MM.1S (cell line): ENCODE measurements around the gene ZNF574.

Source experiments
- DNase-seq: peaks from one replicate; pipeline ENCODE4 v3.0.0-alpha.2; 2015
- H2AFZ ChIP-seq: fragments of 300-600 bp; sonication (generic); 2 replicates; pipeline ENCODE4 v1.6.0; 2016; ENCODE audit warnings: antibody characterized with exemption, low read length
- H3F3A ChIP-seq: fragments of 300-600 bp; sonication (generic); 2 replicates; pipeline ENCODE4 v1.6.1; 2016; ENCODE audit warnings: mild to moderate bottlenecking, antibody characterized with exemption, low read length, moderate library complexity, mixed read lengths; ENCODE audit not compliant: insufficient read depth
- H3K27ac ChIP-seq: fragments of 300-600 bp; sonication (generic); 2 replicates; pipeline ENCODE4 v1.5.1; 2016; ENCODE audit warnings: mild to moderate bottlenecking, low read length
- H3K27me3 ChIP-seq: fragments of 300-600 bp; sonication (generic); replicated peaks from 2 replicates; pipeline ENCODE4 v1.6.0; 2016; ENCODE audit warnings: low read length; ENCODE audit not compliant: insufficient read depth
- H3K36me3 ChIP-seq: fragments of 300-600 bp; sonication (generic); replicated peaks from 2 replicates; pipeline ENCODE4 v1.6.1; 2016; ENCODE audit warnings: mild to moderate bottlenecking, low read length, mixed read lengths; ENCODE audit not compliant: insufficient read depth
- H3K4me1 ChIP-seq: fragments of 300-600 bp; sonication (generic); 2 replicates; pipeline ENCODE4 v1.6.1; 2016; ENCODE audit warnings: low read length, mixed read lengths
- H3K4me2 ChIP-seq: fragments of 300-600 bp; sonication (generic); 2 replicates; pipeline ENCODE4 v1.6.0; 2016; ENCODE audit warnings: low read depth, low read length
- H3K4me3 ChIP-seq: fragments of 300-600 bp; sonication (generic); 2 replicates; pipeline ENCODE4 v1.5.1; 2016; ENCODE audit warnings: low read length, mixed read lengths
- H3K79me2 ChIP-seq: fragments of 300-600 bp; sonication (generic); 2 replicates; pipeline ENCODE4 v1.6.1; 2016; ENCODE audit warnings: mixed run types, low read length, mixed read lengths
- H3K9ac ChIP-seq: fragments of 300-600 bp; sonication (generic); 2 replicates; pipeline ENCODE4 v1.6.1; 2016; ENCODE audit warnings: low read length, mixed read lengths
- H3K9me2 ChIP-seq: fragments of 300-600 bp; sonication (generic); replicated peaks from 2 replicates; pipeline ENCODE4 v1.6.1; 2016; ENCODE audit warnings: mild to moderate bottlenecking, low read length, mixed read lengths; ENCODE audit not compliant: insufficient read depth
- H3K9me3 ChIP-seq: fragments of 300-600 bp; sonication (generic); replicated peaks from 2 replicates; pipeline ENCODE4 v1.6.1; 2016; ENCODE audit warnings: mild to moderate bottlenecking, low read length, mixed read lengths; ENCODE audit not compliant: insufficient read depth
- H4K20me1 ChIP-seq: fragments of 300-600 bp; sonication (generic); 2 replicates; pipeline ENCODE4 v1.6.1; 2016; ENCODE audit warnings: mild to moderate bottlenecking, low read length, moderate library complexity, mixed read lengths; ENCODE audit not compliant: insufficient read depth
- EZH2 ChIP-seq: fragments of 300-600 bp; sonication (generic); optimal IDR thresholded peaks from 2 replicates; pipeline ENCODE3; 2017; ENCODE audit warnings: low read depth, mild to moderate bottlenecking, antibody characterized with exemption, low read length, mixed read lengths
- EZH2phosphoT487 ChIP-seq: fragments of 300-600 bp; sonication (generic); IDR thresholded peaks from 2 replicates; pipeline ENCODE4 v1.6.1; 2018; ENCODE audit warnings: antibody characterized with exemption, low read length
- TF ChIP-seq, protein P1 (sequence below): fragments of 300-600 bp; sonication (generic); IDR thresholded peaks from 2 replicates; pipeline ENCODE4 v1.5.1; 2016; ENCODE audit warnings: antibody characterized with exemption, low read length, mixed read lengths

Gene ZNF574

DNA sequence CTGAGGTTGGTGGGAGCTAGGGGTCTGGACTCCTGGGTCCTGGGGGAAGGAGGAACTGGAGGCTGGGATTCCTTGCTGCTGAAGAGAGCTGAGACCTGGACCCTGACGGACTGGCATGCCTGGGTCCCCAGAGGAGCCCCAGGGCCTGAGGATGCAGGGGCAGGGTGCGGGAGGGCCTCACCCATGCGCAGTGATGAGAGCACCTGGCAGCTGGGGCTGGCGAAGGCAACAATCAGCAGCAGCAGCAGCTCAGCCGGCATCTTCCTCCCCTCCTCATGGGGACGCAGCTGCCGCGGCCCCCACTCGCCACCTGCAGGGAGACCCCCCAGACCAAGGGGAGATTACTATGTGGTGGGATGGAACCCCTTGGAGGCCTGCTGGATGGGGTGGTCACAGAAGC lies 10.5 kb upstream of the ZNF574 start:
- H3K9me3 ChIP-seq, result no peaks in the 10 kb centered on the region
- H3K4me3 ChIP-seq, result no peak overlapping the region
- no peak overlapping the region for H3K27ac ChIP-seq
- no peaks in the 10 kb centered on the region for H3K36me3 ChIP-seq
- H4K20me1 ChIP-seq, result no peaks in the 10 kb centered on the region
- no peak overlapping the region for H3K4me2 ChIP-seq
- DNase-seq, result no peak
- peaks cover 56% of the 10 kb centered on the region for H3K27me3 ChIP-seq
- no peaks in the 10 kb centered on the region for H3K4me1 ChIP-seq
- no peak overlapping the region for H3K9ac ChIP-seq
- no peaks in the 10 kb centered on the region for H3F3A ChIP-seq
- H3K79me2 ChIP-seq, result no peaks in the 10 kb centered on the region
- no peaks in the 10 kb centered on the region for H3K9me2 ChIP-seq
- no peak overlapping the region for H2AFZ ChIP-seq
- no peak for TF ChIP-seq EZH2phosphoT487
- TF ChIP-seq, protein P1, sequence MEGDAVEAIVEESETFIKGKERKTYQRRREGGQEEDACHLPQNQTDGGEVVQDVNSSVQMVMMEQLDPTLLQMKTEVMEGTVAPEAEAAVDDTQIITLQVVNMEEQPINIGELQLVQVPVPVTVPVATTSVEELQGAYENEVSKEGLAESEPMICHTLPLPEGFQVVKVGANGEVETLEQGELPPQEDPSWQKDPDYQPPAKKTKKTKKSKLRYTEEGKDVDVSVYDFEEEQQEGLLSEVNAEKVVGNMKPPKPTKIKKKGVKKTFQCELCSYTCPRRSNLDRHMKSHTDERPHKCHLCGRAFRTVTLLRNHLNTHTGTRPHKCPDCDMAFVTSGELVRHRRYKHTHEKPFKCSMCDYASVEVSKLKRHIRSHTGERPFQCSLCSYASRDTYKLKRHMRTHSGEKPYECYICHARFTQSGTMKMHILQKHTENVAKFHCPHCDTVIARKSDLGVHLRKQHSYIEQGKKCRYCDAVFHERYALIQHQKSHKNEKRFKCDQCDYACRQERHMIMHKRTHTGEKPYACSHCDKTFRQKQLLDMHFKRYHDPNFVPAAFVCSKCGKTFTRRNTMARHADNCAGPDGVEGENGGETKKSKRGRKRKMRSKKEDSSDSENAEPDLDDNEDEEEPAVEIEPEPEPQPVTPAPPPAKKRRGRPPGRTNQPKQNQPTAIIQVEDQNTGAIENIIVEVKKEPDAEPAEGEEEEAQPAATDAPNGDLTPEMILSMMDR, result no peak

DNA sequence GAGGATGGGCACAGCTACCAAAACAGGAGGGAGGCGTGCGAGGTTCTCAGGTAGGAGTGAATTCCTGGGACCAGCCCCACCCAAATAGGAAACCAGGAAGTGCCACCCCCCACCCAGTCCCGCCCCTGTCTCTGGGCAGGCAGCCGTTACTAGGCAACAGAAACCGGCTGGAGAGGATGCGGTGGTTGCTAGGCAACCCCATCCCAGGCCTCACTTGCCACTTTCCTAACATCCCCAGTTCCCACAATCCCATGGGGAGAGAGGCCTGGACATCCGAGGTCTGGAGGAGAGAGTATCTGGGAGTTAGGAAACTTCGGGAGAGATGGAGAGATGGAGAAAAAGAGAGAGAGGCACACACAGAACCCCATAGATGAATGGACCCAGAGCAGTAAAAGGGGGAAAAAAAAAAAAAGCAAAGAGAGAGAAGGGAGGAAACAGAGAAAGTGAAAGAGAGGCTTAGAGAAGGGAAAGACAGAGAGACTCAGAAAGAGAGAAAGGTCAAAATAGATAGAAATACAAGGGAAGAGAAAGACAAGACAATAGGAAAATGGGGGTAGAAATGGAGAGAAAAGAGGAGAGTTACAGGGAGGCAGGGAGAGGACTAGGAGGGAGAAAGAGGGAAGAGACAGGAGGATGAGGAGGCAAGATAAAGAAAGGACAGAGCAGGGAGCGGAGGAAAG lies 9.8 kb upstream of the ZNF574 start:
- DNase-seq, result no peak
- Histone ChIP-seq H3K4me1 (no peaks in the 10 kb centered on the region), H3K79me2 (no peaks in the 10 kb centered on the region), H3K9me3 (no peaks in the 10 kb centered on the region), H2AFZ (no peak overlapping the region), H3F3A (no peaks in the 10 kb centered on the region), H3K9me2 (no peaks in the 10 kb centered on the region), H3K9ac (no peak overlapping the region), H3K27ac (no peak overlapping the region), H3K4me2 (no peak overlapping the region), H3K36me3 (no peaks in the 10 kb centered on the region), H4K20me1 (no peaks in the 10 kb centered on the region), H3K4me3 (no peak overlapping the region), H3K27me3 (peaks cover 57% of the 10 kb centered on the region)
- TF ChIP-seq, protein P1, result no peak
- TF ChIP-seq EZH2phosphoT487 (no peak), EZH2 (no peak)

DNA sequence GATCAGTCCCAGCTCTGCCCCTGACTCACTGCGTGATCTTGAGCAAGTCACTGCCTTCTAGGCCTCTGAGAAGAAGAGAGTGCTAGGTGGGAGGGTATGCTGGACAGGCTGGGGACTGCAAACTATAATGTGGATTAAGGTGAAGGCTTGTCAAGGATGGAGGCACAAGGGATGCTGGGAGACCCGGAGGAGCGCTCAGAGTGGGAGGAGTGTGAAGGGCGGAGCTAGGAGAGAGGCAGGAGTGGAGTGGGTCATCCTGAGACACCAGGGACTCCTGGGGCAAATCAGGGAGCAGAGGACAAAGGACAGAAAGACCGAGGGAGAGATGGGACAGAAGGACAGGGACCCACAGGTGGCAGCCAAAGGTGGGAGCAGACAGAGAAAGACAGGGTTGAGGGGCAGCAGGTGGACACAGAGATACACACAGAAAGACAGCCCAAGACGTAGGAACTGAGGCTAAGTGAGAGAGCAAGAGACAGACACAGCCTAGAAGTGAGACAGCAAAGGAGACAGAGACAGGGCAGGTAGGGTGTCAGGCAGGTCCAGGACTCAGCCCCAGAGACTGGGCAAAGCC lies 8.6 kb upstream of the ZNF574 start:
- no peak for DNase-seq
- H3K27me3 ChIP-seq, result peaks cover 57% of the 10 kb centered on the region
- no peaks in the 10 kb centered on the region for H3K79me2 ChIP-seq
- H4K20me1 ChIP-seq, result no peaks in the 10 kb centered on the region
- no peaks in the 10 kb centered on the region for H3K9me3 ChIP-seq
- H3K4me1 ChIP-seq, result no peaks in the 10 kb centered on the region
- no peak overlapping the region for H3K4me2 ChIP-seq
- TF ChIP-seq EZH2, result no peak
- TF ChIP-seq EZH2phosphoT487, result no peak
- TF ChIP-seq, protein P1, result no peak
- H3F3A ChIP-seq, result no peaks in the 10 kb centered on the region
- no peak overlapping the region for H3K9ac ChIP-seq
- no peak overlapping the region for H3K27ac ChIP-seq
- no peak overlapping the region for H3K4me3 ChIP-seq
- H3K36me3 ChIP-seq, result no peaks in the 10 kb centered on the region
- H2AFZ ChIP-seq, result no peak overlapping the region
- H3K9me2 ChIP-seq, result no peaks in the 10 kb centered on the region
